SK-N-MC (cell line): ENCODE results near the gene UNC13A.

Experiments used
- EZH2 ChIP-seq: fragments of 200-600 bp; sonication (generic); IDR thresholded peaks from one replicate; pipeline ENCODE4 v1.6.1; 2017; ENCODE audit warnings: antibody characterized with exemption
- FOXP2 ChIP-seq: optimal IDR thresholded peaks from 2 replicates; pipeline ENCODE3; 2011; ENCODE audit warnings: mild to moderate bottlenecking, moderate library complexity; ENCODE audit not compliant: insufficient read depth; ENCODE audit errors: extremely low read length, control extremely low read depth
- POLR2AphosphoS5 ChIP-seq: IDR thresholded peaks from 2 replicates; pipeline ENCODE4 v1.6.1; 2012; ENCODE audit warnings: mild to moderate bottlenecking, low read depth, low read length, borderline replicate concordance

GRCh38 chr19:17721111-17721628, 33.0 kb upstream of the UNC13A start:
- TF ChIP-seq EZH2 (no peak), POLR2AphosphoS5 (no peak), FOXP2 (no peak)
